Trophoblast cell (in vitro differentiated cells and primary cell): ENCODE results near the gene CCDC57.
A peak's percentile ranks its signal among the peaks of the same experiment; 100 is the strongest.

Experiments
- DNase-seq, 2 donors: peaks; one replicate each; pipeline ENCODE4 v3.0.0-alpha.2; 2016
- H2AFZ ChIP-seq: 2 replicates; pipeline ENCODE4 v1.6.1; 2013; ENCODE audit warnings: low read length, moderate library complexity, mild to moderate bottlenecking; ENCODE audit not compliant: insufficient read depth, poor library complexity
- H2AK5ac ChIP-seq: 2 replicates; pipeline ENCODE4 v1.6.1; 2013; ENCODE audit warnings: mild to moderate bottlenecking, low read length
- H2BK120ac ChIP-seq: 2 replicates; pipeline ENCODE4 v1.6.1; 2013; ENCODE audit warnings: low read length, mild to moderate bottlenecking, moderate library complexity; ENCODE audit not compliant: insufficient read depth, poor library complexity
- H2BK12ac ChIP-seq: 2 replicates; pipeline ENCODE4 v1.6.1; 2013; ENCODE audit warnings: mild to moderate bottlenecking, low read length, moderate library complexity
- H2BK5ac ChIP-seq: 2 replicates; pipeline ENCODE4 v1.6.1; 2013; ENCODE audit warnings: low read length, low read depth, moderate library complexity, mild to moderate bottlenecking; ENCODE audit not compliant: poor library complexity
- H3K14ac ChIP-seq: 2 replicates; pipeline ENCODE4 v1.6.1; 2013; ENCODE audit warnings: mild to moderate bottlenecking, low read length
- H3K18ac ChIP-seq: 2 replicates; pipeline ENCODE4 v1.6.1; 2013; ENCODE audit warnings: mild to moderate bottlenecking, low read length
- H3K23ac ChIP-seq: 2 replicates; pipeline ENCODE4 v1.6.1; 2013; ENCODE audit warnings: low read length
- H3K27ac ChIP-seq: 2 replicates; pipeline ENCODE4 v1.5.1; 2013; ENCODE audit warnings: low read depth, mild to moderate bottlenecking, inconsistent platforms, low read length, moderate library complexity
- H3K27me3 ChIP-seq: 2 replicates; pipeline ENCODE4 v1.6.1; 2013; ENCODE audit warnings: inconsistent platforms, mild to moderate bottlenecking, low read length, moderate library complexity; ENCODE audit not compliant: insufficient read depth
- H3K36me3 ChIP-seq, 2 experiments: 1 replicate in 1 of 2; 2 replicates in 1 of 2; pipeline ENCODE4 v1.6.1; 2013; ENCODE audit warnings: low read length in 2 of 2, mild to moderate bottlenecking in 2 of 2, moderate library complexity in 1 of 2; ENCODE audit not compliant: insufficient read depth in 2 of 2, control insufficient read depth in 1 of 2
- H3K4ac ChIP-seq: 2 replicates; pipeline ENCODE4 v1.6.1; 2013; ENCODE audit warnings: low read depth, mild to moderate bottlenecking, low read length, moderate library complexity
- H3K4me1 ChIP-seq, 2 experiments: 1 replicate in 1 of 2; 2 replicates in 1 of 2; pipeline ENCODE4 v1.6.1; 2013; ENCODE audit warnings: low read length in 2 of 2, mild to moderate bottlenecking in 2 of 2, moderate library complexity in 1 of 2; ENCODE audit not compliant: insufficient read depth in 2 of 2, control insufficient read depth in 1 of 2
- H3K4me2 ChIP-seq: 2 replicates; pipeline ENCODE4 v1.6.1; 2013; ENCODE audit warnings: inconsistent platforms, mild to moderate bottlenecking, low read length, moderate library complexity
- H3K4me3 ChIP-seq: 2 replicates; pipeline ENCODE4 v1.5.1; 2013; ENCODE audit warnings: mild to moderate bottlenecking, low read depth, low read length, inconsistent platforms
- H3K79me1 ChIP-seq: one replicate; pipeline ENCODE4 v1.6.1; 2013; ENCODE audit warnings: low read length
- H3K79me2 ChIP-seq: 2 replicates; pipeline ENCODE4 v1.6.1; 2013; ENCODE audit warnings: low read length, mild to moderate bottlenecking; ENCODE audit not compliant: control insufficient read depth, insufficient read depth, poor library complexity
- H3K9ac ChIP-seq: 2 replicates; pipeline ENCODE4 v1.6.1; 2013; ENCODE audit warnings: mild to moderate bottlenecking, low read length
- H3K9me3 ChIP-seq: 2 replicates; pipeline ENCODE4 v1.6.1; 2013; ENCODE audit warnings: low read depth, mild to moderate bottlenecking, control low read depth, inconsistent platforms, low read length; ENCODE audit not compliant: insufficient read depth
- H4K12ac ChIP-seq: 2 replicates; pipeline ENCODE4 v1.6.1; 2013; ENCODE audit warnings: low read depth, mild to moderate bottlenecking, low read length, moderate library complexity
- H4K8ac ChIP-seq: 2 replicates; pipeline ENCODE4 v1.6.1; 2013; ENCODE audit warnings: low read depth, mild to moderate bottlenecking, low read length, moderate library complexity
- H4K91ac ChIP-seq: one replicate; pipeline ENCODE4 v1.6.1; 2013; ENCODE audit warnings: low read depth, mild to moderate bottlenecking, low read length, moderate library complexity
- WGBS: extraction: QIAGEN DNeasy Blood & Tissue Kit; methylation state at CpG from one replicate; pipeline ENCODE4 v1.1.7; 2013; ENCODE audit warnings: missing lambda C conversion rate; ENCODE audit not compliant: insufficient read length, insufficient coverage; ENCODE audit errors: extremely low coverage; 5-methylcytosine and 5-hydroxymethylcytosine counted together

The CCDC57 gene

GRCh38 chr17:82188001-82188961 lies 24.4 kb downstream of the CCDC57 start:
- H2BK120ac ChIP-seq = no peak overlapping the region
- no peak overlapping the region for H4K91ac ChIP-seq
- no peak overlapping the region for H3K9ac ChIP-seq
- H2AFZ ChIP-seq = no peak overlapping the region
- no peak overlapping the region for H3K27ac ChIP-seq
- no peak for DNase-seq
- no peak overlapping the region for H3K18ac ChIP-seq
- H3K79me1 ChIP-seq = no peaks in the 10 kb centered on the region
- H3K9me3 ChIP-seq = no peaks in the 10 kb centered on the region
- H3K23ac ChIP-seq = no peak overlapping the region
- H2BK12ac ChIP-seq = no peak overlapping the region
- H2AK5ac ChIP-seq = no peak overlapping the region
- H3K4me2 ChIP-seq = no peak overlapping the region
- H3K4ac ChIP-seq = no peak overlapping the region
- H3K14ac ChIP-seq = no peak overlapping the region
- H2BK5ac ChIP-seq = no peak overlapping the region
- H3K4me3 ChIP-seq = peak overlapping the region; percentile 51
- H3K79me2 ChIP-seq = no peaks in the 10 kb centered on the region
- H3K4me1 ChIP-seq = no peaks in the 10 kb centered on the region
- no peaks in the 10 kb centered on the region for H3K27me3 ChIP-seq
- no peak overlapping the region for H4K8ac ChIP-seq
- H3K36me3 ChIP-seq = peaks cover 30 to 31% of the 10 kb centered on the region in 2 experiments
- no CpG with 5 or more reads among the region's 26 CpGs for WGBS
- H4K12ac ChIP-seq = no peak overlapping the region

GRCh38 chr17:82187500-82187899 lies 25.1 kb downstream of the CCDC57 start:
- no peak overlapping the region for H2BK120ac ChIP-seq
- no peaks in the 10 kb centered on the region for H3K79me1 ChIP-seq
- no peak overlapping the region for H2AFZ ChIP-seq
- no peak overlapping the region for H2BK5ac ChIP-seq
- no peak overlapping the region for H3K23ac ChIP-seq
- no peak overlapping the region for H3K14ac ChIP-seq
- H4K91ac ChIP-seq = no peak overlapping the region
- no peak for DNase-seq
- H4K8ac ChIP-seq = no peak overlapping the region
- H3K4me3 ChIP-seq = no peak overlapping the region
- peaks cover 27 to 29% of the 10 kb centered on the region in 2 experiments for H3K36me3 ChIP-seq
- H2AK5ac ChIP-seq = no peak overlapping the region
- H3K4me1 ChIP-seq = no peaks in the 10 kb centered on the region
- H4K12ac ChIP-seq = no peak overlapping the region
- H3K4me2 ChIP-seq = no peak overlapping the region
- H3K18ac ChIP-seq = no peak overlapping the region
- no peaks in the 10 kb centered on the region for H3K9me3 ChIP-seq
- H3K27ac ChIP-seq = no peak overlapping the region
- H3K27me3 ChIP-seq = no peaks in the 10 kb centered on the region
- H3K9ac ChIP-seq = no peak overlapping the region
- WGBS = 100% methylated on average over 2 of the region's 23 CpGs
- no peak overlapping the region for H2BK12ac ChIP-seq
- no peaks in the 10 kb centered on the region for H3K79me2 ChIP-seq
- no peak overlapping the region for H3K4ac ChIP-seq

DNA sequence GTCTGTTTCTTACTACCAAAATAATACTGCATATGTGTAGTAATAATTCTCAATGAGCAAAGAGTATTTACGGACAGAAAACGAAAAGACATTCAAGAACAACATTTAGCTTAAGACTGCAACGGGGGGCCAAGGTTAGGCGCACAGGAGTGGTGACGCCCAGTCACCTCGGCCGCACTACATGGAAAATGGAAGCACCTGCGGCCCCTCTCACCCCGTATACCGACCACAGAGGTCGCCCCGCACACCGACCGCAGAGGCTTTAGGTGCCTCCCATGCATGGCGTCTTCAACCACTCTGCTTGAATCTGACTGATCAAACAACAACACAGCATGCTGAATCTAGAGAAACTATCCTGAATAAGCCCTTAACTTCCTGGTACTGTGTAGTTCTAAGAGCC lies 26.4 kb downstream of the CCDC57 start:
- H3K79me1 ChIP-seq = no peaks in the 10 kb centered on the region
- no peak overlapping the region for H4K8ac ChIP-seq
- H4K12ac ChIP-seq = no peak overlapping the region
- H2BK120ac ChIP-seq = no peak overlapping the region
- H3K4me2 ChIP-seq = no peak overlapping the region
- no peak overlapping the region for H4K91ac ChIP-seq
- no peak overlapping the region for H3K9ac ChIP-seq
- no peaks in the 10 kb centered on the region for H3K9me3 ChIP-seq
- no peak overlapping the region for H2AFZ ChIP-seq
- H3K27me3 ChIP-seq = no peaks in the 10 kb centered on the region
- H3K79me2 ChIP-seq = no peaks in the 10 kb centered on the region
- no peak overlapping the region for H3K14ac ChIP-seq
- no peak overlapping the region for H3K4ac ChIP-seq
- H2BK12ac ChIP-seq = no peak overlapping the region
- H3K36me3 ChIP-seq = peaks cover 22 to 27% of the 10 kb centered on the region in 2 experiments
- no peak overlapping the region for H3K4me3 ChIP-seq
- no peak overlapping the region for H3K23ac ChIP-seq
- no peak overlapping the region for H2AK5ac ChIP-seq
- DNase-seq = no peak
- H3K4me1 ChIP-seq = no peaks in the 10 kb centered on the region
- no CpG with 5 or more reads among the region's 15 CpGs for WGBS
- H2BK5ac ChIP-seq = no peak overlapping the region
- H3K18ac ChIP-seq = no peak overlapping the region
- H3K27ac ChIP-seq = no peak overlapping the region

DNA sequence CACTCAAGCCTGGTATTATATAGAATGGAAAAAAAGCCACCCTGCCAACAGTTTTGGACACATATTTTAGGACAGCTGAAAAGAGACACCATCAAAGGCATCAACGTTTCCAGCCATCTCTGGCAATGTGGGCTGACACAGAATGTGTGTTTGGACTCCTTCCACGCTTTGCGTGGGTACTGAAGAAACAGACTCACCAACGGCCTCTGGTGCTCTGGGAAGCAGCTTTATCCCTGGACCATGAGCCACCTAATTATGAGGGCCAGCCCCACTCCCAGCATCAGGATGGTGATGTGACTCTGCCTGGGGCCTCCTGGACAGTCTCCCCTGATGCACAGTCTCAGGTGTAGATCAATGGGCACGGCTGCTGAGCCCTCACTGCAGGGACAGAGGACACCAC lies 27.9 kb downstream of the CCDC57 start:
- Histone ChIP-seq H3K4me2 (no peak overlapping the region), H2BK120ac (no peak overlapping the region), H4K8ac (no peak overlapping the region), H3K23ac (no peak overlapping the region), H3K79me2 (no peaks in the 10 kb centered on the region), H3K4me1 (no peaks in the 10 kb centered on the region), H3K14ac (no peak overlapping the region), H3K4me3 (no peak overlapping the region), H2AK5ac (no peak overlapping the region), H3K4ac (no peak overlapping the region), H3K79me1 (no peaks in the 10 kb centered on the region), H3K36me3 (peaks cover 26 to 34% of the 10 kb centered on the region in 2 experiments), H3K27ac (no peak overlapping the region), H3K9me3 (no peaks in the 10 kb centered on the region), H3K18ac (no peak overlapping the region), H2BK5ac (no peak overlapping the region), H2BK12ac (no peak overlapping the region), H4K12ac (no peak overlapping the region), H4K91ac (no peak overlapping the region), H3K27me3 (no peaks in the 10 kb centered on the region), H3K9ac (no peak overlapping the region), H2AFZ (no peak overlapping the region)
- WGBS = no CpG with 5 or more reads among the region's 5 CpGs
- no peak for DNase-seq
